Stimulated activated CD4-positive, alpha-beta T cell treated with anti-CD3 and anti-CD28 coated beads, Interleukin-15, amount 100 ng/mL, for 48 hours (primary cell): Measurements from ENCODE around the gene GAREM1.
"Not testable (repeated sequence)": the region's sequence is repeated elsewhere in the genome, so short reads cannot be mapped to it uniquely, and the experiment has no call there.

Experiments used
- DNase-seq, 2 donors: peaks; one replicate each; pipeline ENCODE4 v3.0.0-alpha.2; 2020; ENCODE audit warnings: low read depth in 2 of 2

Gene GAREM1

GRCh38 chr18:32258148-32258547, 212.5 kb downstream of the GAREM1 start:
- DNase-seq, result no peak

- no peak for DNase-seq
Observed at GRCh38 chr18:32257084-32257785, 213.4 kb downstream of the GAREM1 start.

- no peak for DNase-seq
Observed at GRCh38 chr18:32255570-32255969, 215.1 kb downstream of the GAREM1 start.

- DNase-seq, result no peak
Observed at GRCh38 chr18:32252141-32252860, 218.4 kb downstream of the GAREM1 start.

GRCh38 chr18:32251466-32251865, 219.2 kb downstream of the GAREM1 start:
- DNase-seq, result no peak

- DNase-seq, result no peak
Observed at GRCh38 chr18:32249147-32249929, 221.3 kb downstream of the GAREM1 start.

GRCh38 chr18:32244881-32245280, 225.8 kb downstream of the GAREM1 start:
- DNase-seq, result no peak

GRCh38 chr18:32243358-32243757, 227.3 kb downstream of the GAREM1 start:
- DNase-seq, result no peak

- no peak for DNase-seq
Observed at GRCh38 chr18:32242395-32242794, 228.3 kb downstream of the GAREM1 start.

GRCh38 chr18:32238635-32239268, 231.9 kb downstream of the GAREM1 start:
- no peak for DNase-seq

- DNase-seq, result no peak
Observed at GRCh38 chr18:32237049-32237448, 233.6 kb downstream of the GAREM1 start.

- not testable (repeated sequence) for DNase-seq
Observed at GRCh38 chr18:32233348-32233747, 237.3 kb downstream of the GAREM1 start.

- no peak for DNase-seq
Observed at GRCh38 chr18:32219431-32220018, 251.2 kb downstream of the GAREM1 start.

GRCh38 chr18:32216390-32216789, 254.3 kb downstream of the GAREM1 start:
- DNase-seq, result no peak

GRCh38 chr18:32213693-32214092, 257.0 kb downstream of the GAREM1 start:
- no peak for DNase-seq
